Measurements from ENCODE around the gene SDHAF1. TPM values are rescaled to one million over a fixed set of nuclear protein-coding genes. Genes with fewer than 3 reads are reported as not detected.
"Not testable (repeated sequence)": the region's sequence is repeated elsewhere in the genome, so short reads cannot be mapped to it uniquely, and the experiment has no call there.

SDHAF1 gene
- total and polyA plus RNA-seq, 2 donors (not counting 3 experiments of a cell fraction or from before 2014, with no cell fraction given): 10.3 to 16.2 TPM

DNA sequence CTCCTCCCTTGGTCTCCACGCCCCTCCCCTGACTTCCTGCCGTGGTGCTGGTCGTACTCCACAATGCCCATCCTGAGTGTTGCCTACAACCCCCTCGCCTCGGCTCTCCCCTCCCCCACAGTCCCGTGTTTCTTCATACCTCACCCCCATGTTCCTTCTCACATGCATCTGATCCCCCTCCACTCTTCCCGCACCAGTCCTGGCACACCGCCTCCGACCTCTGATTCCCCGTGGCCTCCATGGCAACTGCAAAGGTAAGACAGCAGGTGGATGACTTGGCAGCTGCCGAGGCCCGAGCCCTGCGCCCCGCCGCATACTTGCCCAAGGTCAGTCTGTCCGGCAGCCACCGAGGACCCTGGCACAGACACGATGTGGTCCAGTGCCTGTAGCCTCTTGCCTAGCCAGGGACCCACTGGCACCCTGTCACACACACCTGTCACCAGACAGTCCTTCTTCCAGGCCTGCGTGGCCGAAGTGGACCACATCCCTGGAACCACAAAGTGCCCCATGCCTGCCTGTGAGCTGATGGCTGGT lies 16.1 kb upstream of the SDHAF1 start:
- ChIA-PET CTCF (no interaction called here), POLR2A (no interaction called here)
- Histone ChIP-seq H3K27me3 (ENCODE audit: control insufficient read depth in 2 of 2, insufficient read depth in 2 of 2, low read length in 2 of 2) (no peaks in the 10 kb centered on the region), H4K20me1 (replicated peaks; ENCODE audit: control insufficient read depth, extremely low read depth, insufficient read depth, low read length) (no peaks in the 10 kb centered on the region), H3K9me1 (replicated peaks; ENCODE audit: control insufficient read depth, extremely low read depth, insufficient read depth, low read length) (no peaks in the 10 kb centered on the region), H3K79me2 (ENCODE audit: control insufficient read depth, insufficient read depth, low read length) (no peaks in the 10 kb centered on the region), H3K4me2 (ENCODE audit: insufficient read depth, low read length) (no peak overlapping the region), H3K9ac (replicated peaks; ENCODE audit: extremely low read depth, insufficient read depth, low read length) (no peak overlapping the region), H3K27ac (ENCODE audit: insufficient read depth, low read depth, low read length) (no peak overlapping the region), H2AFZ (ENCODE audit: low read depth, low read length) (no peak overlapping the region), H3K4me1 (ENCODE audit: control insufficient read depth, extremely low read depth, insufficient read depth, low read length) (no peaks in the 10 kb centered on the region), H3K9me3 (replicated peaks; ENCODE audit: control insufficient read depth, insufficient read depth, low read length) (no peaks in the 10 kb centered on the region), H3K36me3 (ENCODE audit: control insufficient read depth in 2 of 2, extremely low read depth in 1 of 2, insufficient read depth in 2 of 2, low read length in 2 of 2) (no peaks in the 10 kb centered on the region), H3K4me3 (replicated peaks in 1 of 3; ENCODE audit: insufficient read depth in 1 of 3, low read depth in 1 of 3, low read length in 3 of 3) (no peak overlapping the region)
- dilution Hi-C loops (cut with MboI; ENCODE audit: extremely low pct_ligation_motif_present, low sequenced_read_pairs): no loop called here
- FAIRE-seq (no peak), DNase-seq (ENCODE audit: low read depth, low spot score) (no peak)
- BruUV-seq (replicated peaks): no TSS peak
- intact Hi-C loops (cut with micrococcal nuclease): no loop called here
- no peak for TF ChIP-seq EZH2 (IDR thresholded peaks at IDR 0.05; ENCODE audit: borderline replicate concordance, low read depth, low read length, severe bottlenecking)
- TF ChIP-seq JUN (IDR thresholded peaks at IDR 0.05; ENCODE audit: borderline replicate concordance, insufficient read depth, insufficient read length, low read depth): no peak
- no peak for TF ChIP-seq POLR2AphosphoS5 (IDR thresholded peaks at IDR 0.05; ENCODE audit: insufficient read depth, low read depth, low read length)
- TF ChIP-seq POLR2A (IDR thresholded peaks at IDR 0.05; ENCODE audit: low read depth, low read length): no peak
- no peak for TF ChIP-seq FOS (IDR thresholded peaks at IDR 0.05; ENCODE audit: borderline replicate concordance, insufficient read depth, low read length)
- no peak for TF ChIP-seq MYC (IDR thresholded peaks at IDR 0.05; ENCODE audit: low read depth, low read length)
- TF ChIP-seq, protein P1, sequence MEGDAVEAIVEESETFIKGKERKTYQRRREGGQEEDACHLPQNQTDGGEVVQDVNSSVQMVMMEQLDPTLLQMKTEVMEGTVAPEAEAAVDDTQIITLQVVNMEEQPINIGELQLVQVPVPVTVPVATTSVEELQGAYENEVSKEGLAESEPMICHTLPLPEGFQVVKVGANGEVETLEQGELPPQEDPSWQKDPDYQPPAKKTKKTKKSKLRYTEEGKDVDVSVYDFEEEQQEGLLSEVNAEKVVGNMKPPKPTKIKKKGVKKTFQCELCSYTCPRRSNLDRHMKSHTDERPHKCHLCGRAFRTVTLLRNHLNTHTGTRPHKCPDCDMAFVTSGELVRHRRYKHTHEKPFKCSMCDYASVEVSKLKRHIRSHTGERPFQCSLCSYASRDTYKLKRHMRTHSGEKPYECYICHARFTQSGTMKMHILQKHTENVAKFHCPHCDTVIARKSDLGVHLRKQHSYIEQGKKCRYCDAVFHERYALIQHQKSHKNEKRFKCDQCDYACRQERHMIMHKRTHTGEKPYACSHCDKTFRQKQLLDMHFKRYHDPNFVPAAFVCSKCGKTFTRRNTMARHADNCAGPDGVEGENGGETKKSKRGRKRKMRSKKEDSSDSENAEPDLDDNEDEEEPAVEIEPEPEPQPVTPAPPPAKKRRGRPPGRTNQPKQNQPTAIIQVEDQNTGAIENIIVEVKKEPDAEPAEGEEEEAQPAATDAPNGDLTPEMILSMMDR (IDR thresholded peaks at IDR 0.05; ENCODE audit: extremely low read depth in 1 of 2, insufficient read depth in 1 of 2, low read depth in 1 of 2, low read length in 2 of 2): no peak
- no peak for TF ChIP-seq GATA2 (IDR thresholded peaks at IDR 0.05; ENCODE audit: insufficient read depth, insufficient read length, low read depth, low read length)
- TF ChIP-seq, protein P2, sequence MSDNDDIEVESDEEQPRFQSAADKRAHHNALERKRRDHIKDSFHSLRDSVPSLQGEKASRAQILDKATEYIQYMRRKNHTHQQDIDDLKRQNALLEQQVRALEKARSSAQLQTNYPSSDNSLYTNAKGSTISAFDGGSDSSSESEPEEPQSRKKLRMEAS (IDR thresholded peaks at IDR 0.05; ENCODE audit: insufficient read depth, insufficient read length): no peak

DNA sequence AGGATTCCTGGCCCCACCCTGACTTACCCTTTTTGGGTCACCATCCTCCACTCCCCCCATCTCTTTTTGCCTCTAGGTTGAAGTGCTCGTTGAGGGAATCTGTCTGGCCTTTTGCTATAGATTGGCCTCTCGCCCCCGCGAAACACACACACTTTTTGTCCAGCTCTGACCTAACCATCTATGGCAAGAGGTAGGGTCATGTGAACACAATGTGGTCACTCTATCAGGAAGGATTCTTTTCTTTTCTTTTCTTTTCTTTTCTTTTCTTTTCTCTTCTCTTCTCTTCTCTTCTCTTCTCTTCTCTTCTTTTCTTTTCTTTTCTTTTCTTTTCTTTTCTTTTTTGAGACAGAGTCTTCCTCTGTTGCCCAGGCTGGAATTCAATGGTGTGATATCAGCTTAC lies 14.0 kb upstream of the SDHAF1 start:
- H4K20me1 ChIP-seq (replicated peaks; ENCODE audit: control insufficient read depth, extremely low read depth, insufficient read depth, low read length); POLR2A ChIA-PET; H3K4me2 ChIP-seq (ENCODE audit: insufficient read depth, low read length); CTCF ChIA-PET; FAIRE-seq; H3K9me3 ChIP-seq (replicated peaks; ENCODE audit: control insufficient read depth, insufficient read depth, low read length); H3K4me1 ChIP-seq (ENCODE audit: control insufficient read depth, extremely low read depth, insufficient read depth, low read length); H2AFZ ChIP-seq (ENCODE audit: low read depth, low read length); H3K27me3 ChIP-seq (ENCODE audit: control insufficient read depth in 2 of 2, insufficient read depth in 2 of 2, low read length in 2 of 2); intact Hi-C loops (cut with micrococcal nuclease); BruUV-seq (replicated peaks); DNase-seq (ENCODE audit: low read depth, low spot score); H3K9ac ChIP-seq (replicated peaks; ENCODE audit: extremely low read depth, insufficient read depth, low read length); H3K9me1 ChIP-seq (replicated peaks; ENCODE audit: control insufficient read depth, extremely low read depth, insufficient read depth, low read length); H3K4me3 ChIP-seq (replicated peaks in 1 of 3; ENCODE audit: insufficient read depth in 1 of 3, low read depth in 1 of 3, low read length in 3 of 3); H3K36me3 ChIP-seq (ENCODE audit: control insufficient read depth in 2 of 2, extremely low read depth in 1 of 2, insufficient read depth in 2 of 2, low read length in 2 of 2); H3K27ac ChIP-seq (ENCODE audit: insufficient read depth, low read depth, low read length); dilution Hi-C loops (cut with MboI; ENCODE audit: extremely low pct_ligation_motif_present, low sequenced_read_pairs); H3K79me2 ChIP-seq (ENCODE audit: control insufficient read depth, insufficient read depth, low read length): not testable (repeated sequence)
